LNCaP clone FGC (cell line): ENCODE data around the gene NR2F6.

Experiments
- DNase-seq: peaks from one replicate; pipeline ENCODE4 v3.0.0-alpha.2; 2011; ENCODE audit warnings: low read depth
- H3K4me3 ChIP-seq: 2 replicates; pipeline ENCODE4 v1.5.1; 2011; ENCODE audit warnings: mild to moderate bottlenecking, low read depth, low read length, control low read depth
- CTCF ChIP-seq: IDR thresholded peaks from 2 replicates; pipeline ENCODE4 v1.5.1; 2012; ENCODE audit warnings: mild to moderate bottlenecking; ENCODE audit not compliant: control insufficient read depth, insufficient read depth; ENCODE audit errors: extremely low read depth

NR2F6 gene

DNA sequence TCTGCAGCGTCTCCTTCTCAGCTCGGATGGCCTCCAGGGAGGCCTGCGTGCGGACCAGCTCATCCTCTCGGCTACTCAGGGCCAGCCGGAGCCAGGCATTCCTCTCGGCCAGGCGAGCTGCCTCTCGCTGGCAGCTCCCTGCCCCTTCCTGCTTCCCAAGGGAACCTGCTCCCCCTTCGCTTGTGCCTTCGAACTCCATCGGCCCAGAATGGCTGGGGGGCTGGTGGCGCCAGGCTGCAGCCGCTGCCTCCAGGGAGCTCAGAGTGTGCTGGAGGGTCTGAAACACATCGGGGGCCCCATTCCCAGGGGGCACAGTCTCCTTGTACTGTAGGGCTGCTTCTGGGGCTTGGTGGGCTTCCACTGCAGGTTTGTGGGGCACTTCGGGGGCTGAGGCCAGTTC is 16.8 kb upstream of the NR2F6 start:
- no peak for DNase-seq
- no peak overlapping the region for H3K4me3 ChIP-seq
- TF ChIP-seq CTCF = no peak

- TF ChIP-seq CTCF = peak; percentile 88
- DNase-seq = peak; percentile 58
- H3K4me3 ChIP-seq = no peak overlapping the region
These were observed 15.2 kb upstream of the NR2F6 start for GRCh38 chr19:17260842-17261325.

DNA sequence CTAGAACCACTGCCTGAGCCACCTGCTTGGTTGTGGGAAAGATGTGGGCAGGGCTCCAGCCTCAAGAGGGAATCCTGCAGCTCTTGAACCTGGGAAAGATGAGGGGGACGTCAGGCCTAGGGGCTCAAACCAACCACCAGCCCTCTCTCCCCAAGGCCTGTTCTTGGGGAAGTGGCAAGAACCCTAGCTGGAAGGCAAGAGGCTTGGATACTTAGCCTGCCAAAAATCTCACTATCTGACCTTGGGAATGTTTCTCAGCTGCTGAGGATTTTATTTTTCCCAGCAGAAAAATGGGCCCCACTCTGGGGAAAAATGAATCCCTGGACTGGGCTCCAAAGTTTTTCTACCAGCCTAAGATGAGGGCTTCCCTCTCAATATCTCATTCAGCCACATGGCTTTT is 14.2 kb upstream of the NR2F6 start:
- H3K4me3 ChIP-seq = no peak overlapping the region
- DNase-seq = no peak
- no peak for TF ChIP-seq CTCF

GRCh38 chr19:17259118-17259780 is 13.5 kb upstream of the NR2F6 start:
- no peak for TF ChIP-seq CTCF
- no peak for DNase-seq
- no peak overlapping the region for H3K4me3 ChIP-seq

DNA sequence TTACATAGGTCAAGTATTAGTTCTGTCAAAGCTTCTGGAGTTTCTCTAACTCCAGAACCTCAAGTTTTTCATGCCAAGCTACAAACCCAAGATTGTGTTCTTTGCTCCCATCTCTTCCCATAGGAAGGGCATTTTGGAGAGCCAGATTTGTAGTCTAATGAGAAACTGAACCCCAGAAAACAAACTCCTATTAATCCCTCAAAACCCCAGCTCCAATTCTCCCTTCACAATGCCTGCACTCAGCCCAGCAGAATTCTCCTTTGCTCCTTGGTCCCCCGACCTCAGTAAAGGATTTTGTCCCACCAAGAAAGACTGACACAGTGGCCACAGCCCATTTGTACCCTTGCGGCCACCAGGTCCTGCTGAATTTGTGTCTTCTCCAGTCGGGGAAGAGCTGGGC is 10.4 kb upstream of the NR2F6 start:
- no peak overlapping the region for H3K4me3 ChIP-seq
- no peak for TF ChIP-seq CTCF
- no peak for DNase-seq

- DNase-seq = no peak
- TF ChIP-seq CTCF = no peak
- H3K4me3 ChIP-seq = no peak overlapping the region
These were observed 9.5 kb upstream of the NR2F6 start for GRCh38 chr19:17255150-17255621.

- no peak overlapping the region for H3K4me3 ChIP-seq
- no peak for TF ChIP-seq CTCF
- no peak for DNase-seq
These were observed 8.9 kb upstream of the NR2F6 start for GRCh38 chr19:17254636-17255035.
